Measurements from ENCODE around the gene INIP. TPM values are rescaled to one million over a fixed set of nuclear protein-coding genes. Genes with fewer than 3 reads are reported as not detected.

INIP gene
- total and polyA plus RNA-seq, 7 experiments from 2014 or later = 13.8 to 63.1 (median 32.2) TPM

GRCh38 chr9:112761912-112762655 is 44.2 kb upstream of the INIP start:
- no peak for ATAC-seq
- H3K27ac Mint-ChIP-seq = peak overlapping the region in 2 of 9 donors; percentile 18 to 24

GRCh38 chr9:112760821-112761220 is 42.9 kb upstream of the INIP start:
- peaks cover 0 to 20% (median 11%) of the 10 kb centered on the region in 5 donors for H3K36me3 Mint-ChIP-seq
- no peak overlapping the region for H3K4me3 Mint-ChIP-seq
- no peaks in the 10 kb centered on the region for H3K36me3 ChIP-seq (ENCODE audit: control insufficient read depth in 2 of 3, insufficient read depth in 3 of 3, low read length in 3 of 3)
- ChIA-PET POLR2A (no interaction called here), CTCF (no interaction called here)
- ATAC-seq (no peak), DNase-seq (no peak)
- intact Hi-C loops (cut with micrococcal nuclease) = no loop called here
- no peaks in the 10 kb centered on the region for H3K27me3 Mint-ChIP-seq
- peak overlapping the region in 2 of 9 donors; percentile 48 to 72 for H3K27ac Mint-ChIP-seq
- peaks cover 0 to under 1% (median 0%) of the 10 kb centered on the region in 11 donors for H3K9me3 Mint-ChIP-seq
- peaks cover 28 to 77% (median 54%) of the 10 kb centered on the region in 7 donors for H3K4me1 Mint-ChIP-seq
- H3K9me3 ChIP-seq (ENCODE audit: control insufficient read depth in 2 of 3, low read length in 3 of 3) = no peaks in the 10 kb centered on the region
- no peak overlapping the region for H3K4me3 ChIP-seq (ENCODE audit: low read length)
- no peaks in the 10 kb centered on the region for H3K27me3 ChIP-seq (ENCODE audit: control insufficient read depth in 2 of 2, insufficient read depth in 2 of 2, low read length in 2 of 2)
- H3K4me1 ChIP-seq (ENCODE audit: control insufficient read depth in 2 of 2, insufficient read depth in 2 of 2, low read length in 2 of 2) = peaks cover 0 to under 1% of the 10 kb centered on the region in 2 donors
- no peak overlapping the region for H3K27ac ChIP-seq (ENCODE audit: low read depth, low read length)

More at GRCh38 chr9:112761912-112762655, 44.2 kb upstream of the INIP start:
- Histone ChIP-seq H3K4me3 (ENCODE audit: low read length) (no peak overlapping the region), H3K4me1 (ENCODE audit: control insufficient read depth in 2 of 2, insufficient read depth in 2 of 2, low read length in 2 of 2) (no peaks in the 10 kb centered on the region), H3K9me3 (ENCODE audit: control insufficient read depth in 2 of 3, low read length in 3 of 3) (no peaks in the 10 kb centered on the region), H3K36me3 (ENCODE audit: control insufficient read depth in 2 of 3, insufficient read depth in 3 of 3, low read length in 3 of 3) (no peaks in the 10 kb centered on the region), H3K27ac (ENCODE audit: low read depth, low read length) (no peak overlapping the region), H3K27me3 (ENCODE audit: control insufficient read depth in 2 of 2, insufficient read depth in 2 of 2, low read length in 2 of 2) (no peaks in the 10 kb centered on the region)
- H3K9me3 Mint-ChIP-seq = peaks cover 0 to 8% (median 4%) of the 10 kb centered on the region in 11 donors
- intact Hi-C loops (cut with micrococcal nuclease) = no loop called here
- peaks cover 23 to 66% (median 46%) of the 10 kb centered on the region in 7 donors for H3K4me1 Mint-ChIP-seq
- ChIA-PET POLR2A (no interaction called here), CTCF (interaction anchor here (0.6 to 0.8 kb wide), 3 partner anchors 49 to 378 kb away, joined by 3 to 4 read pairs (median 3); no protein-coding TSS in a partner anchor)
- H3K27me3 Mint-ChIP-seq = no peaks in the 10 kb centered on the region
- H3K36me3 Mint-ChIP-seq = peaks cover 7 to 24% (median 19%) of the 10 kb centered on the region in 5 donors
- no peak for DNase-seq
- no peak overlapping the region for H3K4me3 Mint-ChIP-seq

- no peaks in the 10 kb centered on the region for H3K27me3 ChIP-seq (ENCODE audit: control insufficient read depth in 2 of 2, insufficient read depth in 2 of 2, low read length in 2 of 2)
- H3K36me3 ChIP-seq (ENCODE audit: control insufficient read depth in 2 of 3, insufficient read depth in 3 of 3, low read length in 3 of 3) = no peaks in the 10 kb centered on the region
- ATAC-seq (no peak), DNase-seq (no peak)
- H3K9me3 ChIP-seq (ENCODE audit: control insufficient read depth in 2 of 3, low read length in 3 of 3) = no peaks in the 10 kb centered on the region
- no peak overlapping the region for H3K4me3 ChIP-seq (ENCODE audit: low read length)
- CTCF ChIA-PET = no interaction called here
- POLR2A ChIA-PET = no interaction called here
- H3K4me1 ChIP-seq (ENCODE audit: control insufficient read depth in 2 of 2, insufficient read depth in 2 of 2, low read length in 2 of 2) = peaks cover 23 to 27% of the 10 kb centered on the region in 2 donors
- H3K36me3 Mint-ChIP-seq = peaks cover 0 to 18% (median 9%) of the 10 kb centered on the region in 5 donors
- H3K4me1 Mint-ChIP-seq = peaks cover 53 to 83% (median 75%) of the 10 kb centered on the region in 7 donors
- no peaks in the 10 kb centered on the region for H3K9me3 Mint-ChIP-seq
- intact Hi-C loops (cut with micrococcal nuclease) = loop anchor here in 1 of 2 donors (10.0 kb wide), 1 partner anchor 1273 kb away; the partner anchor contains the start of gene ECPAS
- peak overlapping the region in 1 of 9 donors; percentile 12 for H3K27ac Mint-ChIP-seq
- H3K27ac ChIP-seq (ENCODE audit: low read depth, low read length) = no peak overlapping the region
- peak overlapping the region in 1 of 10 donors; percentile 0 for H3K4me3 Mint-ChIP-seq
- H3K27me3 Mint-ChIP-seq = no peaks in the 10 kb centered on the region
Measured at GRCh38 chr9:112757940-112758339, 40.0 kb upstream of the INIP start.

- CTCF ChIA-PET = no interaction called here
- Histone ChIP-seq H3K36me3 (ENCODE audit: control insufficient read depth in 2 of 3, insufficient read depth in 3 of 3, low read length in 3 of 3) (no peaks in the 10 kb centered on the region), H3K4me1 (ENCODE audit: control insufficient read depth in 2 of 2, insufficient read depth in 2 of 2, low read length in 2 of 2) (peaks cover 28 to 32% of the 10 kb centered on the region in 2 donors), H3K27me3 (ENCODE audit: control insufficient read depth in 2 of 2, insufficient read depth in 2 of 2, low read length in 2 of 2) (no peaks in the 10 kb centered on the region), H3K27ac (ENCODE audit: low read depth, low read length) (no peak overlapping the region), H3K9me3 (ENCODE audit: control insufficient read depth in 2 of 3, low read length in 3 of 3) (no peaks in the 10 kb centered on the region), H3K4me3 (ENCODE audit: low read length) (no peak overlapping the region)
- Mint-ChIP-seq H3K27ac (peak overlapping the region in 2 of 9 donors; percentile 12 to 54), H3K4me1 (peaks cover 58 to 84% (median 80%) of the 10 kb centered on the region in 7 donors), H3K36me3 (peaks cover 0 to 22% (median 9%) of the 10 kb centered on the region in 5 donors), H3K27me3 (peaks cover 0 to 4% (median 0%) of the 10 kb centered on the region in 5 donors), H3K9me3 (no peaks in the 10 kb centered on the region), H3K4me3 (peak overlapping the region in 1 of 10 donors; percentile 43)
- POLR2A ChIA-PET = no interaction called here
- ATAC-seq (no peak), DNase-seq (no peak)
- intact Hi-C loops (cut with micrococcal nuclease) = loop anchor here in 1 of 2 donors (10.0 kb wide), 1 partner anchor 1273 kb away; the partner anchor contains the start of gene ECPAS
Measured at GRCh38 chr9:112757282-112757883, 39.5 kb upstream of the INIP start.

- Mint-ChIP-seq H3K27me3 (peaks cover 0 to 4% (median 0%) of the 10 kb centered on the region in 5 donors), H3K4me1 (peaks cover 68 to 87% (median 76%) of the 10 kb centered on the region in 7 donors), H3K9me3 (no peaks in the 10 kb centered on the region), H3K27ac (peak overlapping the region in 8 of 9 donors; percentile 7 to 60 (median 18)), H3K4me3 (peak overlapping the region in 5 of 10 donors; percentile 14 to 74 (median 64)), H3K36me3 (peaks cover 0 to 22% (median 9%) of the 10 kb centered on the region in 5 donors)
- H3K9me3 ChIP-seq (ENCODE audit: control insufficient read depth in 2 of 3, low read length in 3 of 3) = no peaks in the 10 kb centered on the region
- no peaks in the 10 kb centered on the region for H3K27me3 ChIP-seq (ENCODE audit: control insufficient read depth in 2 of 2, insufficient read depth in 2 of 2, low read length in 2 of 2)
- no peak for ATAC-seq
- no peak overlapping the region for H3K4me3 ChIP-seq (ENCODE audit: low read length)
- peaks cover 0 to 4% (median 0%) of the 10 kb centered on the region in 3 experiments for H3K36me3 ChIP-seq (ENCODE audit: control insufficient read depth in 2 of 3, insufficient read depth in 3 of 3, low read length in 3 of 3)
- ChIA-PET CTCF (no interaction called here), POLR2A (no interaction called here)
- H3K4me1 ChIP-seq (ENCODE audit: control insufficient read depth in 2 of 2, insufficient read depth in 2 of 2, low read length in 2 of 2) = peaks cover 40 to 43% of the 10 kb centered on the region in 2 donors
- no peak for DNase-seq
- intact Hi-C loops (cut with micrococcal nuclease) = loop anchor here in 1 of 2 donors (2.0 to 10.0 kb wide), 2 partner anchors 15 to 1271 kb away; partner anchors contain the start of gene ECPAS
- no peak overlapping the region for H3K27ac ChIP-seq (ENCODE audit: low read depth, low read length)
Measured at GRCh38 chr9:112755675-112756074, 37.8 kb upstream of the INIP start.

GRCh38 chr9:112755016-112755427 is 37.1 kb upstream of the INIP start:
- H3K27ac ChIP-seq (ENCODE audit: low read depth, low read length) = no peak overlapping the region
- ChIA-PET POLR2A (interaction anchor here (1.2 kb wide), 1 partner anchor 376 kb away, joined by 3 read pairs; no protein-coding TSS in a partner anchor), CTCF (no interaction called here)
- ATAC-seq (no peak), DNase-seq (no peak)
- no peak overlapping the region for H3K4me3 ChIP-seq (ENCODE audit: low read length)
- peaks cover 0 to 4% (median 0%) of the 10 kb centered on the region in 3 experiments for H3K36me3 ChIP-seq (ENCODE audit: control insufficient read depth in 2 of 3, insufficient read depth in 3 of 3, low read length in 3 of 3)
- H3K4me1 ChIP-seq (ENCODE audit: control insufficient read depth in 2 of 2, insufficient read depth in 2 of 2, low read length in 2 of 2) = peaks cover 43 to 45% of the 10 kb centered on the region in 2 donors
- Mint-ChIP-seq H3K27me3 (peaks cover 0 to 4% (median 0%) of the 10 kb centered on the region in 5 donors), H3K9me3 (no peaks in the 10 kb centered on the region), H3K27ac (peak overlapping the region; percentile 7 to 87 (median 56)), H3K4me3 (peak overlapping the region; percentile 49 to 84 (median 66)), H3K4me1 (peaks cover 67 to 85% (median 76%) of the 10 kb centered on the region in 7 donors), H3K36me3 (peaks cover 0 to 25% (median 9%) of the 10 kb centered on the region in 5 donors)
- intact Hi-C loops (cut with micrococcal nuclease) = loop anchor here in 1 of 2 donors (2.0 to 10.0 kb wide), 2 partner anchors 16 to 1270 kb away; partner anchors contain the start of gene ECPAS
- no peaks in the 10 kb centered on the region for H3K9me3 ChIP-seq (ENCODE audit: control insufficient read depth in 2 of 3, low read length in 3 of 3)
- H3K27me3 ChIP-seq (ENCODE audit: control insufficient read depth in 2 of 2, insufficient read depth in 2 of 2, low read length in 2 of 2) = no peaks in the 10 kb centered on the region
